Stomach (tissue), 9 donors: ENCODE data around the gene DNAJC17. TPM values are rescaled to one million over a fixed set of nuclear protein-coding genes. Genes with fewer than 3 reads are reported as not detected.

ENCODE experiments used
- DNase-seq, 2 donors: peaks; one replicate each; pipeline versions ENCODE4 v3.0.0 to v3.0.0-alpha.2; 2013 to 2019
- H3K27ac ChIP-seq, 5 donors: fragments of 200-600 bp in 4 of 5; sonication (generic) in 4 of 5; one replicate each; pipeline ENCODE4 v1.5.1; 2013 to 2019; ENCODE audit warnings: mild to moderate bottlenecking in 1 of 5, moderate library complexity in 1 of 5
- H3K27me3 ChIP-seq, 3 donors: fragments of 200-600 bp; sonication (generic); one replicate each; pipeline ENCODE4 v1.5.1; 2017 to 2019; ENCODE audit warnings: mixed run types in 1 of 3
- H3K36me3 ChIP-seq, 4 donors: fragments of 200-600 bp; sonication (generic); 1 replicate in 3 of 4; 2 replicates in 1 of 4; pipeline ENCODE4 v1.5.1; 2016 to 2019
- H3K4me1 ChIP-seq, 4 donors: fragments of 200-600 bp; sonication (generic); one replicate each; pipeline ENCODE4 v1.5.1; 2016 to 2019
- H3K4me3 ChIP-seq, 4 donors: fragments of 200-600 bp; sonication (generic) in 3 of 4; one replicate each; pipeline ENCODE4 v1.5.1; 2016 to 2019; ENCODE audit warnings: mild to moderate bottlenecking in 1 of 4
- H3K9me3 ChIP-seq, 4 donors: fragments of 200-600 bp; sonication (generic); one replicate each; pipeline ENCODE4 v1.5.1; 2016 to 2019
- CTCF ChIP-seq, 7 experiments: fragments of 450-650 bp in 4 of 7; fragments of 200-600 bp in 3 of 7; sonication (generic) in 3 of 7; IDR thresholded peaks; one replicate each; pipeline ENCODE4 v1.5.1; 2016 to 2019; ENCODE audit warnings: antibody characterized with exemption in 7 of 7, control low read depth in 2 of 7, mild to moderate bottlenecking in 1 of 7
- EP300 ChIP-seq: sonication (generic); formaldehyde crosslinking; IDR thresholded peaks from one replicate; pipeline ENCODE4 v1.6.1; 2017; ENCODE audit warnings: antibody characterized with exemption
- POLR2A ChIP-seq, 4 donors: fragments of 450-650 bp; IDR thresholded peaks; one replicate each; pipeline ENCODE4 v1.6.1; 2016; ENCODE audit warnings: antibody characterized with exemption in 4 of 4, control low read depth in 2 of 4, mild to moderate bottlenecking in 1 of 4, moderate library complexity in 1 of 4
- POLR2AphosphoS5 ChIP-seq, 3 donors: sonication (generic); formaldehyde crosslinking; IDR thresholded peaks; one replicate each; pipeline ENCODE4 v1.6.1; 2016; ENCODE audit warnings: antibody characterized with exemption in 3 of 3
- WGBS, 5 donors: extraction: QIAGEN DNeasy Blood & Tissue Kit in 3 of 5; methylation state at CpG; one replicate each; pipeline versions ENCODE4 v1.1.5 to v1.1.7; 2013 to 2018; 5-methylcytosine and 5-hydroxymethylcytosine counted together
- intact Hi-C: fragments of 100-400 bp; cut with DNase I; formaldehyde crosslinking; loops from one replicate; pipeline ENCODE4 v1.15.1; 2023; ENCODE audit warnings: low total_unique reads
- polyA plus RNA-seq, 3 donors: library from polyadenylated mRNA; stranded (reverse); fragments of 200-250 nt; gene quantifications; one replicate each; pipeline ENCODE4 v1.2.3, GENCODE V29; 2013
- total RNA-seq, 5 donors: library from RNA; depleted of rRNA; stranded (reverse); fragments of >200 nt; gene quantifications; one replicate each; pipeline versions ENCODE4 v1.1.0 to v1.2.3, GENCODE V29; 2014 to 2016
- donor health status: healthy with polysubstance abuse.
- donor health status: Bipolar disorder and iron deficiency.
- donor health status: healthy.

DNAJC17 gene
- total and polyA plus RNA-seq, 8 donors, result 11.0 to 66.7 (median 43.7) TPM

DNA sequence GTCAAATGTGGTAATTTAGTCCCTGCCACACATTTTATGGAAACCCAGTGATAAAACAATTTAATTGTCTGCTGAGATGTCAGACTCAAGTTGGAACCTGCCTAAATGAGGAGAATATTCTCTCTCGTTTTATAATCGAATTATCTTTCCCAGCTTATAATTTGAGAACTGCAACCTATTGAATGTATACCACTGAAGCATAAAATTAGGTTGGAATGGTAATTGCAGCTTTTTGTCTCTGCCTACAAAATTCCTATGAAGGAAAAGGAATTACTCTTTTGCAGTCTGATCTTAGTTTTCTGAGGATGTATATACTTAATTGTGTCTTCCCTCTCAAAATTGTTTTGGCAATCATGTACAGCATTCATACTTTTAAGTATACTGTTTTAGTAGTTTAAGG, 83.4 kb downstream of the DNAJC17 start:
- H3K27me3 ChIP-seq, result no peaks in the 10 kb centered on the region
- TF ChIP-seq POLR2AphosphoS5 (IDR thresholded peaks at IDR 0.05), result no peak
- TF ChIP-seq CTCF (IDR thresholded peaks at IDR 0.05), result no peak
- TF ChIP-seq EP300, result no peak
- no peak for TF ChIP-seq POLR2A (IDR thresholded peaks at IDR 0.05)
- no peak overlapping the region for H3K27ac ChIP-seq
- peaks cover 0 to 8% (median 0%) of the 10 kb centered on the region in 4 donors for H3K36me3 ChIP-seq
- no peak for DNase-seq
- intact Hi-C loops, result no loop called here
- no peaks in the 10 kb centered on the region for H3K4me1 ChIP-seq
- H3K4me3 ChIP-seq, result no peak overlapping the region
- 81 to 87% (median 85%) methylated on average over 2 of the region's 2 CpGs for WGBS, 5 donors
- no peaks in the 10 kb centered on the region for H3K9me3 ChIP-seq

- Histone ChIP-seq H3K4me3 (no peak overlapping the region), H3K27ac (no peak overlapping the region), H3K4me1 (no peaks in the 10 kb centered on the region), H3K36me3 (no peaks in the 10 kb centered on the region), H3K9me3 (no peaks in the 10 kb centered on the region), H3K27me3 (no peaks in the 10 kb centered on the region)
- intact Hi-C loops, result no loop called here
- WGBS, 5 donors, result 76 to 88% (median 81%) methylated on average over 2 of the region's 2 CpGs
- DNase-seq, result no peak
- no peak for TF ChIP-seq POLR2A (IDR thresholded peaks at IDR 0.05)
- TF ChIP-seq CTCF (IDR thresholded peaks at IDR 0.05), result no peak
- TF ChIP-seq EP300, result no peak
- TF ChIP-seq POLR2AphosphoS5 (IDR thresholded peaks at IDR 0.05), result no peak
Observed at GRCh38 chr15:40722934-40723333, 84.3 kb downstream of the DNAJC17 start.

DNA sequence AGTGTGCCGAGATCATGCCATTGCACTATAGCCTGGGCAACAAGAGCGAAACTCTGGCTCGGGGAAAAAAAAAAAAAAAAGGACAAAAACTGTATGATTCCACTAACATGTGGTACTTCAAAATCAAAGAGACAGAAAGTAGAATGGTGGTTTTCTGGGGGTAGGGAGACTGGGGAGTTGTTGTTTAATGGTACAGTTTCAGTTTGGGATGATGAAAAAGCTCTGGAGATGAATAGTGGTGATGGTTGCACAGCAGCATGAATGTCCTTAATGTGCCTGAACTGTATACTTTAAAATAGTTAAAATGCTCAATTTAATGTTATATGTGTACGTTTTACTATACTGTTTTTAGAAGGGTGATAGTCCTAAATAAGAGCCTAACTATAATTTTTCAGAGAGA, 84.9 kb downstream of the DNAJC17 start:
- no peak for TF ChIP-seq POLR2A (IDR thresholded peaks at IDR 0.05)
- TF ChIP-seq EP300, result no peak
- no peak for TF ChIP-seq POLR2AphosphoS5 (IDR thresholded peaks at IDR 0.05)
- TF ChIP-seq CTCF (IDR thresholded peaks at IDR 0.05), result no peak
- Histone ChIP-seq H3K4me1 (no peaks in the 10 kb centered on the region), H3K27ac (no peak overlapping the region), H3K36me3 (no peaks in the 10 kb centered on the region), H3K4me3 (no peak overlapping the region), H3K9me3 (no peaks in the 10 kb centered on the region), H3K27me3 (no peaks in the 10 kb centered on the region)
- intact Hi-C loops, result no loop called here
- WGBS, 5 donors, result 87 to 94% (median 92%) methylated on average over 4 of the region's 4 CpGs
- no peak for DNase-seq

GRCh38 chr15:40721701-40722100, 85.6 kb downstream of the DNAJC17 start:
- H3K4me3 ChIP-seq, result no peak overlapping the region
- no peaks in the 10 kb centered on the region for H3K36me3 ChIP-seq
- TF ChIP-seq POLR2A (IDR thresholded peaks at IDR 0.05) (no peak), CTCF (IDR thresholded peaks at IDR 0.05) (no peak), EP300 (no peak), POLR2AphosphoS5 (IDR thresholded peaks at IDR 0.05) (no peak)
- DNase-seq, result no peak
- H3K27me3 ChIP-seq, result no peaks in the 10 kb centered on the region
- no peak overlapping the region for H3K27ac ChIP-seq
- intact Hi-C loops, result no loop called here
- H3K4me1 ChIP-seq, result no peaks in the 10 kb centered on the region
- no peaks in the 10 kb centered on the region for H3K9me3 ChIP-seq
- 80 to 92% (median 88%) methylated on average over 1 of the region's 1 CpG for WGBS, 5 donors
